ENCODE data around the gene SLC25A18. TPM values are rescaled to one million over a fixed set of nuclear protein-coding genes. Genes with fewer than 3 reads are reported as not detected.
A peak's percentile ranks its signal among the peaks of the same experiment; 100 is the strongest.
"Not testable (repeated sequence)": the region's sequence is repeated elsewhere in the genome, so short reads cannot be mapped to it uniquely, and the experiment has no call there.

SLC25A18 gene, protein sequence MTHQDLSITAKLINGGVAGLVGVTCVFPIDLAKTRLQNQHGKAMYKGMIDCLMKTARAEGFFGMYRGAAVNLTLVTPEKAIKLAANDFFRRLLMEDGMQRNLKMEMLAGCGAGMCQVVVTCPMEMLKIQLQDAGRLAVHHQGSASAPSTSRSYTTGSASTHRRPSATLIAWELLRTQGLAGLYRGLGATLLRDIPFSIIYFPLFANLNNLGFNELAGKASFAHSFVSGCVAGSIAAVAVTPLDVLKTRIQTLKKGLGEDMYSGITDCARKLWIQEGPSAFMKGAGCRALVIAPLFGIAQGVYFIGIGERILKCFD
- 0.41 and 1.0 TPM in 2 replicates for total RNA-seq (2014; rRNA removed; shearing (Covaris generic))

- no peak for DNase-seq (ENCODE audit: low spot score)
Observed at GRCh38 chr22:17562906-17563870, at the start of gene SLC25A18. SLC25A18 (plus strand) TSS chr22:17563498; CDS start chr22:17579945, 16,447 bp downstream.

DNA sequence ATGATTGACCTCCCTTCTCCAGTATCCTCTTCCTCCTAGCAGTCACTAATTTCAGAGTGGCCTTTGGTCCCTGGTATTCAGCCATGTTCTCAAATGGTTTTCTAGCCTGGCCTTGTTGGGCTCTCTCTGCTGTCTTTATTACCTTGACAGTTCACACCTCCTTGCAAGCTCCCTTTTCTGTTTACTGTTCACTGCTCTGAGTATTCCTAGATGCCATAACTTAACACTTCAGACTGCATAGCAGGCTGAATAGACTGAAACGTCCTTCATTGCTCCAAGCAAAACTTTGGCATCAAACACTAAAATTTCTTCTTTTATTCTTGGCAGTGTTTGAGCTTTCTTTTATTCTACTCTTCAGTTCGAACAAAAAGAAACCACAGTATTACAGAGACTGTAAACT, 49.7 kb upstream of the SLC25A18 start:
- DNase-seq (ENCODE audit: low spot score), result no peak

DNA sequence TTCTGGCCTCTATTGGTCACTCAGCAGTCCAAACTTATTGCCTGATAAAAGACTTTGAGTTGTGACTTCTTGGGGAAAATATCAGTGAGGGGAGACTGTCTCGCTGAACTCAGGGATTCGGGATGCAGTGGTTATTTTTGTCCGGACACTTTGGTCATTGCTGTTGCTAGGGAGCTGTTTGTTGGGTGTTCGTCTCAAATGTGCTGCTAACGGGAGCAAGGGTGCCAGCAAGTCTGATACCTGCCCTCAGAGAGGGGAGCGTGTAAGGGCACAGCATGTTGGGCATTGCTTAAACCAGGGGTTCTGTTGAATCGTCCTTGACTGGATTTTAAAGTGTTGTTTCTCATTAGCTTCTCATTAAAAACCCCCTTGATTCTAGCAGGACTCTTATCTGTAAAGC, 49.2 kb upstream of the SLC25A18 start:
- DNase-seq (ENCODE audit: low spot score), result no peak

DNA sequence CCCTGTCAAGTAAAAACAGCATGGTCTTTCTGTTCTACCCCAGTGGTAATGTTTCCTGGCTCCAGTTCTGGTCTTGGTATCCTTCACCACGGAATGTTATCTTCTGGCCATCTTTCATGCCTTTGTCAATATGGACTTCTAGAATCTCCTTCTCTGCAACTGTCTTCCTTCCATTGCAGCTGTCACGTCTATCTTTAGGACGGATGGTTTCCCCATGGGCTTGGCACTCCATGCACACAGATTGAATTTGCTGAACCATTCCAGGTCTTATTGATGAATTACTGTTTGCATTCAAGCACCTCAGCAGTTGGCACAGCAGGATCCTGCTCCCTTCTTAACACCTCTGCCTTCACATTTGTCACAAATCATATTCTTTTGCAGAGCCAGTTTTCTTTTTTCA, 44.9 kb upstream of the SLC25A18 start:
- DNase-seq (ENCODE audit: low spot score), result no peak

GRCh38 chr22:17521971-17522370, 41.3 kb upstream of the SLC25A18 start:
- DNase-seq (ENCODE audit: low spot score), result not testable (repeated sequence)

DNA sequence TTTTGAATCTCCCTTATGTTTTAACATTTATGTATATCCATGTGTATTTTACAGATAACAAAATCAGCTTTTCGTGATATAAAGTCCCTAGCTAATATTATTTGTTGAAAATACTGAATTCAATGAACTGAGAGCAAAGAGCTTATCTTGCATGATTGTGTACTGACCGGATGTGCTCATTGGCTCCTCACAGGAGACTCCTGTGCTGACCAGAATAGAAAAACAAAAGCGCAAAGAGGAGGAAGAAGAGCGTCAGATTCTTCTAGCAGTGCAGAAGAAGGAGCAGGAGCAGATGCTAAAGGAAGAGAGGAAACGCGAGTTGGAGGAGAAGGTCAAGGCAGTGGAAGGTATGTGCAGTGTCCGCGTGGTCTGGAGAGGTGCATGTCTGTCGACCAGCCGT, 39.4 kb upstream of the SLC25A18 start:
- DNase-seq (ENCODE audit: low spot score), result no peak

- peak; percentile 23 for DNase-seq (ENCODE audit: low spot score)
Observed at GRCh38 chr22:17536269-17536668, 27.0 kb upstream of the SLC25A18 start.

DNA sequence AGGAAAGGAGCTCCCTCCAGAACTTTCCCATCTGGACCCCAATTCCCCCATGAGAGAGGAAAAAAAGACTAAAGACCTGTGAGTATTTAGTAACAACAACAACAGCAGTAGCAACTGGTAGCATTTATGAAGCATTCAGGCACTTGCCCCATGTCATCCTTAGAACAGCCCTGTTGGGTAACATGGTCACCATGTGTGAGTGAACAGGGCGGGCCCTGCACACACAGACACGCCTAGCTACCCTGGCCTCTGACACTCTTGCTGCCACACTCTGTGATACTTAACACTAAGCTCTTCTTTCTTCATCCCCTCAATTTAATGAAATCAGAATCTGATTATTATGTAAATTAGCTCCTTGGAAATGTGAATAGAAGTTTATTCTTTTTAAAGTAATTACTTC, 26.1 kb upstream of the SLC25A18 start:
- DNase-seq (ENCODE audit: low spot score), result no peak

DNA sequence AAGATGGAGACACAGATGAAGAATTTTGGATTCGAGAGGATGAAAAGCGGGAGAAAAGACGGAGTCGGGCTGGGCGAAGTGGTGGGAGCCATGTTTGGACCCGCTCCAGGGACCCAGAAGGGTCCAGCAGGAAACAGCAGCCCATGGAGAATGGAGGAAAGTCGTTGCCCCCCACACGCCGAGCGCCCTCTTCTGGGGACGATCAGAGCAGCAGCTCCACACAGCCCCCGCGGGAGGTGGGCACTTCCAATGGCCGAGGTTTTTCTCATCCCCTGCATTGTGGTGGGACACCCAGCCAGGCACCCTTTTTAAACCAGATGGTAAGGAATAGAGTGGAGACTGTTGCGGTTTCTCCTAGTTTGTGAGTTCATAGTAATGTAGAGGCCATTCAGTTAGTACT, 22.8 kb upstream of the SLC25A18 start:
- DNase-seq (ENCODE audit: low spot score), result no peak

GRCh38 chr22:17541476-17541875, 21.8 kb upstream of the SLC25A18 start:
- DNase-seq (ENCODE audit: low spot score), result no peak

DNA sequence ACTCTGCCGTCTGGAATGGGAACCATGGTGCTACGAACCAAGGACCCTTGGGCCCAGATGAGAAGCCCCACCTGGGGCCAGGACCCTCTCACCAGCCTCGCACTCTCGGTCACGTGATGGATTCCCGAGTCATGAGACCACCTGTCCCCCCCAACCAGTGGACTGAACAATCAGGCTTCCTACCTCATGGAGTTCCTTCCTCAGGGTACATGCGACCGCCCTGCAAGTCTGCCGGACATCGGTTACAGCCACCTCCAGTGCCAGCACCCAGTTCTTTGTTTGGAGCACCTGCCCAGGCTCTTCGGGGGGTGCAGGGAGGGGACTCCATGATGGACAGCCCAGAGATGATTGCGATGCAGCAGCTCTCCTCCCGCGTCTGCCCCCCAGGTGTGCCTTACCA, 20.8 kb upstream of the SLC25A18 start:
- DNase-seq (ENCODE audit: low spot score), result no peak

GRCh38 chr22:17548010-17548755, 15.1 kb upstream of the SLC25A18 start:
- DNase-seq (ENCODE audit: low spot score), result no peak

- DNase-seq (ENCODE audit: low spot score), result no peak
Observed at GRCh38 chr22:17548756-17549035, 14.6 kb upstream of the SLC25A18 start.

DNA sequence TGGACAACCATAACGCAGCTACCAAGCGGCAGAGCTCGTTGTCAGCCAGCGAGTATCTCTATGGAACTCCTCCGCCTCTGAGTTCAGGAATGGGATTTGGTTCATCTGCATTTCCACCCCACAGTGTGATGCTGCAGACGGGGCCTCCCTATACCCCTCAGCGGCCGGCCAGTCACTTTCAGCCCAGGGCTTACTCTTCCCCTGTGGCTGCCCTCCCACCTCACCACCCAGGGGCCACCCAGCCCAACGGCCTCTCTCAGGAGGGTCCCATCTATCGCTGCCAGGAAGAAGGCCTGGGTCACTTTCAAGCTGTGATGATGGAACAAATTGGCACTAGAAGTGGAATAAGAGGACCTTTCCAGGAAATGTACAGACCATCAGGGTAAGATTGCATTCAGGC, 14.1 kb upstream of the SLC25A18 start:
- no peak for DNase-seq (ENCODE audit: low spot score)

- DNase-seq (ENCODE audit: low spot score), result no peak
Observed at GRCh38 chr22:17549655-17550054, 13.6 kb upstream of the SLC25A18 start.

DNA sequence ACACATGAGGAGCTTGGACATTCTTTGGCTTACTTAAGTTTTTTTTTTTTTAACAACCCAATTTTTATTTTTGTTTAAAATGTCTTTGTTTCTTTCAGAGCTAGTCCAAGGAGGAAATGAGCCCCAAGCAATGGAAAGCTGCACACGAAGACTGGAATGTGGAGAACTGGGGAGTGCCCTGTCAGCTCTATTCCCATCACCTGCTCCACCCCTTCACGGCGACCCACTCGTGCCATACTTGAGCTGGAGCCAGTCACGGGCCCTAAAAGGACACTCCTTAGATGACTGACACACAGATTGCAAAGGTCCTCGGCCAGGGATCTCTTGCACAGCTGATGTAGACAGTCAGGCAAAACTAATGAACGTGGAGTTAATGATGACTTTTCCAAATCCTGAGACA, 10.6 kb upstream of the SLC25A18 start:
- no peak for DNase-seq (ENCODE audit: low spot score)

DNA sequence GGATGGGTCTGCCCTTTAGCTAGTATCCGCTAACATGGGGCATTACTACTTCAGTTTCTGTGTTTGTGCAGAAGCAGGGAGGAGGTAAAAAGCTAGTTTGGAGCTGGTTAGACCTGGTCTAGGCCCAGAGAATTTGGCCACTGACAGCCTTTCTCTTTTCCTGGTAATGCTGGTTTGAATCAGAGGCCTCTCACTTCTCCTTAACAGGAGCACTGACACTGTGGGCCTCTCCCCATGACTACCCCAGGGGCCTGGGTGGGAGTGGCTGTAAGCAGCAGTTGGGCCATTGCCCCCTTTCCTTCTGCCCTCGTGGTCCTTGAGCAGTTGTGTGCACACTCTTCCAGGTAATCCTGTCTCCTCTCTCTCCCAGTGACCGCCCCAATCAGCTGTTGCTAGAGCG, 8.5 kb upstream of the SLC25A18 start:
- no peak for DNase-seq (ENCODE audit: low spot score)

DNA sequence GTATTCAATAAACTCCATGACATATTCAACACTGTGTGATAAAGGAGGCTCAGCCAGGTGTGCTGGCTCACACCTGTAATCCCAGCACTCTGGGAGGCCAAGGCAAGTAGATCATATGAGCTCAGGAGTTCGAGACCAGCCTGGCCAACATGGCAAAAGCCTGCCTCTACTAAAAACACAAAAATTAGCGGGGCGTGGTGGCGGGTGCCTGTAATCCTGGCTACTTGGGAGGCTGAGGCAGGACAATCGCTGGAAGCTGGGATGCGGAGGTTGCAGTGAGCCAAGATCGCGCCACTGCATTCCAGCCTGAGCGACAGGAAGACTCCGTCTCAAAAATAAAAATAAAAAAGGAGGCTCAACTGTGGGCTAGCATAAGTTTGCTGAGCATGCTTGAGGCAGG, 4.1 kb upstream of the SLC25A18 start:
- no peak for DNase-seq (ENCODE audit: low spot score)

- no peak for DNase-seq (ENCODE audit: low spot score)
Observed at GRCh38 chr22:17563936-17564391, 666 bp downstream of the SLC25A18 start.

DNA sequence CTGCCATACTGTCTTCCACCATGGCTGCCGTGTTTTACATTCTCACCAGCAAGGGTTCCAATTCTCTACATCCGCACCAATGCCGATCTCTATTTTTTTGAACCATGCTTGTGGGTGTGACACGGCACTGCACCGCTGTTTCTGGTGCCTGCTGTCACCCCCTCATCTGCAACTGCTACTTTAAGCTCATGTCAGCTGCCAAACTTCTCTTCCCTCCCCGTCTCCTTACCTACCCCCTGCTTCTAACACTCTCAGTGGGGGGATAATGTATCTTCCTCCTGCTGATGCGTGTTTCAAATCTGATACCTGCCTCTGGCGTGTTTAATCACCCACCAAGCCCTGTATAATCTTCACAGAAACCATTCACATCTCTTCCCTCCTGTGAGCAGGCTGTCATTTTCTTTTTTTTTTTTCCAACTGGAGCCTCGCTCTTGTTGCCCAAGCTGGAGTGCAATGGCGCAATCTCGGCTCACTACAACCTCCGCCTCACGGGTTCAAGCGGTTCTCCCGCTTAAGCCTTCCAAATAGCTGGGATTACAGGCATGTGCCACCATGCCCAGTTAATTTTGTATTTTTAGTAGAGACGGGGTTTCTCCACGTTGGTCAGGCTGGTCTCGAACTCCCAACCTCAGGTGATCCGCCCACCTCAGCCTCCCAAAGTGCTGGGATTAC, 2.9 kb downstream of the SLC25A18 start:
- not testable (repeated sequence) for DNase-seq (ENCODE audit: low spot score)

GRCh38 chr22:17566776-17567175, 3.5 kb downstream of the SLC25A18 start:
- no peak for DNase-seq (ENCODE audit: low spot score)

Measured in H4 (cell line).